A549 (cell line): Measurements from ENCODE around the gene PROK2.

Experiments
- BHLHE40 ChIP-seq: IDR thresholded peaks from 2 replicates; pipeline ENCODE4 v1.6.1; 2012; ENCODE audit warnings: low read depth, low read length, inconsistent platforms
- CTCF ChIP-seq: fragments of >200 bp; sonication (Bioruptor Twin); formaldehyde crosslinking; IDR thresholded peaks from 3 replicates; pipeline ENCODE4 v1.5.1; 2016
- EP300 ChIP-seq, 2 experiments: fragments of >200 bp; sonication (Bioruptor Twin); formaldehyde crosslinking; IDR thresholded peaks; 2 replicates in 1 of 2; 3 replicates in 1 of 2; pipeline ENCODE4 v1.6.1; 2016 to 2017
- MAZ ChIP-seq: fragments of 150-350 bp; IDR thresholded peaks from 2 replicates; pipeline ENCODE4 v1.6.1; 2014; ENCODE audit warnings: antibody characterized with exemption, low read depth, low read length, borderline replicate concordance
- MYC ChIP-seq: IDR thresholded peaks from 2 replicates; pipeline ENCODE4 v1.6.1; 2012; ENCODE audit warnings: mild to moderate bottlenecking, inconsistent platforms, low read length, improper control_type of control experiment, borderline replicate concordance
- NPAS2 ChIP-seq: fragments of 250-450 bp; sonication (Bioruptor Pico); IDR thresholded peaks from 2 replicates; pipeline ENCODE4 v1.8.0; 2022; ENCODE audit warnings: mild to moderate bottlenecking, moderate library complexity, borderline replicate concordance
- PHF8 ChIP-seq: fragments of 200-600 bp; sonication (generic); IDR thresholded peaks from 2 replicates; pipeline ENCODE4 v1.6.1; 2016; ENCODE audit warnings: low read depth, mild to moderate bottlenecking, antibody characterized with exemption, moderate library complexity, borderline replicate concordance
- POLR2A ChIP-seq: IDR thresholded peaks from 2 replicates; pipeline ENCODE4 v1.6.1; 2012; ENCODE audit warnings: mild to moderate bottlenecking, low read length
- RAD21 ChIP-seq, 2 experiments: fragments of >200 bp in 1 of 2; sonication (Bioruptor Twin) in 1 of 2; formaldehyde crosslinking in 1 of 2; IDR thresholded peaks in 1 of 2; conservative IDR thresholded peaks in 1 of 2; 2 replicates in 1 of 2; 3 replicates in 1 of 2; pipeline ENCODE4 v1.6.1; 2012 to 2018; ENCODE audit warnings: inconsistent platforms in 1 of 2
- REST ChIP-seq: fragments of 200-600 bp; sonication (generic); IDR thresholded peaks from 2 replicates; pipeline ENCODE4 v1.6.1; 2016; ENCODE audit warnings: antibody characterized with exemption, mild to moderate bottlenecking, moderate library complexity
- RNF2 ChIP-seq: fragments of 200-600 bp; sonication (generic); IDR thresholded peaks from 2 replicates; pipeline ENCODE4 v1.6.1; 2016; ENCODE audit warnings: low read depth, mild to moderate bottlenecking, antibody characterized with exemption, moderate library complexity, borderline replicate concordance
- TP53 ChIP-seq: fragments of 250-450 bp; sonication (Bioruptor Pico); IDR thresholded peaks from 2 replicates; pipeline ENCODE4 v1.5.0; 2021; ENCODE audit warnings: mild to moderate bottlenecking, moderate library complexity
- TF ChIP-seq, protein P1 (sequence below): IDR thresholded peaks from 2 replicates; pipeline ENCODE4 v1.6.1; 2012

DNA sequence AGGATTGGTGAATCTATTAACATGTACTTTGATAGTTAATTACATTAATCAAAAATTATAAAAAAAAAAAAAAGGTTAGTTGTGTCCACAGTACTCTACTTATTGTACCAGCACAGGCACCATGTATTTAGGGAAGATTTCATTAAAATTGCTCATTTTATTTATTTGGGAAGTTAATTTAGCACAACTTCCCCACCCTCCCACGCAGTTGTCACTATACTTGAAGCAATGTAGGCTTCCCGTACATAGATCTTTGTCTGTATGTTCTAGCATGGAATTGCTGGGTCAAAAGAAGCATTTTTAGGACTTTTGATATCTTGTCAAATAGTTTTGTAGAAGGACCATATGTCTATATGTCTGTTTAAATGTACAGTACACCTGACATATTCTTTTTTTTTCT is 26.9 kb downstream of the PROK2 start:
- no peak for TF ChIP-seq CTCF
- no peak for TF ChIP-seq NPAS2 (CRISPR knock-in tag)
- TF ChIP-seq BHLHE40, result no peak
- TF ChIP-seq, protein P1, sequence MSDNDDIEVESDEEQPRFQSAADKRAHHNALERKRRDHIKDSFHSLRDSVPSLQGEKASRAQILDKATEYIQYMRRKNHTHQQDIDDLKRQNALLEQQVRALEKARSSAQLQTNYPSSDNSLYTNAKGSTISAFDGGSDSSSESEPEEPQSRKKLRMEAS, result no peak
- TF ChIP-seq RNF2, result no peak
- no peak for TF ChIP-seq TP53 (CRISPR knock-in tag)
- TF ChIP-seq EP300 (IDR thresholded peaks at IDR 0.05), result no peak
- no peak for TF ChIP-seq PHF8
- TF ChIP-seq MAZ, result no peak
- TF ChIP-seq MYC, result no peak
- no peak for TF ChIP-seq RAD21 (conservative IDR thresholded peaks at IDR 0.05 in 1 of 2, IDR thresholded peaks at IDR 0.05 in 1 of 2)
- no peak for TF ChIP-seq REST
- TF ChIP-seq POLR2A, result no peak
